Neutrophil (primary cell): Measurements from ENCODE around the gene SGMS1.
A peak's percentile ranks its signal among the peaks of the same experiment; 100 is the strongest.

Experiments used
- H3K27ac ChIP-seq: fragments of 200-600 bp; sonication (generic); 2 replicates; pipeline ENCODE4 v1.5.1; 2016; ENCODE audit warnings: mild to moderate bottlenecking, moderate library complexity
- H3K27me3 ChIP-seq: fragments of 200-600 bp; sonication (generic); 2 replicates; pipeline ENCODE4 v1.6.0; 2016; ENCODE audit warnings: mild to moderate bottlenecking
- H3K36me3 ChIP-seq: fragments of 200-600 bp; sonication (generic); 2 replicates; pipeline ENCODE4 v1.5.1; 2017
- H3K4me1 ChIP-seq, 2 experiments: fragments of 200-600 bp in 1 of 2; sonication (generic) in 1 of 2; 1 replicate in 1 of 2; 2 replicates in 1 of 2; pipeline versions ENCODE4 v1.5.1 to v1.6.1; 2013 to 2016; ENCODE audit warnings: low read depth in 1 of 2, low read length in 1 of 2, mild to moderate bottlenecking in 1 of 2, moderate library complexity in 1 of 2; ENCODE audit not compliant: control insufficient read depth in 1 of 2, insufficient read depth in 1 of 2
- H3K4me3 ChIP-seq, 2 experiments: fragments of 200-600 bp in 1 of 2; sonication (generic) in 1 of 2; 1 replicate in 1 of 2; 2 replicates in 1 of 2; pipeline ENCODE4 v1.5.1; 2013 to 2016; ENCODE audit warnings: low read depth in 1 of 2, low read length in 1 of 2, mild to moderate bottlenecking in 1 of 2, moderate library complexity in 1 of 2
- H3K9me3 ChIP-seq: fragments of 200-600 bp; sonication (generic); 2 replicates; pipeline ENCODE4 v1.5.1; 2016
- TF ChIP-seq, protein P1 (sequence below): fragments of 200-600 bp; sonication (generic); IDR thresholded peaks from 2 replicates; pipeline ENCODE4 v1.5.1; 2016; ENCODE audit warnings: antibody characterized with exemption

Gene SGMS1

DNA sequence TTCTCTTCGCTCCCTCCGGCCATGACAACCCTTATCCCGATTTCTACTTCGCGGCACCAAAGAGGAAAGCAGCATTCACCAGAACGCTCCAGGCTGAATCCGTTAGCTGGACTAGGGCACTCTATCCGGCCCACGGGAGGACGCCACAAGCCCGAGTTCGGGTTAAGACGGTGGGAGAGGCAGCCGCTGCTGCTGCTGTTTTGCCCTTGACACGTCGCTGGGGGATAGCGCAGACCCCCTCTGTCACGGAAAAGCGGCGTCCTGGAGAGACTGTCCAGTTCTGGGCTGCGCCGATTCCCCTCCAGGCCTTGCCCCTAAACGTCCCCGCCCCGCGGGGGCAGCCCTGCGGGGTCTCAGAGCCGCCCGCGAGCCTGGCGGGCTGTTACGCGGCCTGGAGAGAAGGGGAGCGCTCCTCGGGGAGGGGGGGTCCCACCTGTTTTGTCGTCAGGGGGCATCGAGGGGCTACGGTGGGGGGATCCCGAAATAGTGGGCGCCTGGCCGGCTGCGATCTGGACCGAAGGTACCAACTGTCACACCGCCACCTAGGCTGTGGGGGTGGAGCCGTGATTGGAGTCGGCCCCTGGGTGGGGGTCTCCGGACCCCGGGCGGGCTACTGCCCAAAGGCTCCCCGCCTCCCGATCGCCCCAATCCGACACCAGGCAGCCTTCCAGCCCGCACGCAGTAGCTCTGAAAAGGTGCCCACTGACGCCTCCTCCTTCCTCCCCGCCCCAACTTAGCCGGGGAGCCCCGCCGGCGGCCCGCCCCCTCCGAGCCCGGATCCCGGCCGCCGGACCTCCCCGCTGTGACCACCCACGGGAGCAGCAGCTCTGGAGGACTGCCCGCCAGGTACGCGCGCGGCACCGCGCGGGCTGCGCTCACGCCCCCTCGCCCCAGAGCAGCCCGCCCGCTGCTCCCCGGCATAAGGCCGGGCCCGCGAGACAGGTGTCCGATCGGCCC lies 772 bp downstream of the SGMS1 start:
- peak overlapping the region; percentile 89 for H3K27ac ChIP-seq
- H3K4me1 ChIP-seq, result peaks cover 20 to 32% of the 10 kb centered on the region in 2 experiments
- H3K36me3 ChIP-seq, result no peaks in the 10 kb centered on the region
- H3K27me3 ChIP-seq, result peaks cover 10% of the 10 kb centered on the region
- peak overlapping the region; percentile 96 to 98 for H3K4me3 ChIP-seq
- TF ChIP-seq, protein P1, sequence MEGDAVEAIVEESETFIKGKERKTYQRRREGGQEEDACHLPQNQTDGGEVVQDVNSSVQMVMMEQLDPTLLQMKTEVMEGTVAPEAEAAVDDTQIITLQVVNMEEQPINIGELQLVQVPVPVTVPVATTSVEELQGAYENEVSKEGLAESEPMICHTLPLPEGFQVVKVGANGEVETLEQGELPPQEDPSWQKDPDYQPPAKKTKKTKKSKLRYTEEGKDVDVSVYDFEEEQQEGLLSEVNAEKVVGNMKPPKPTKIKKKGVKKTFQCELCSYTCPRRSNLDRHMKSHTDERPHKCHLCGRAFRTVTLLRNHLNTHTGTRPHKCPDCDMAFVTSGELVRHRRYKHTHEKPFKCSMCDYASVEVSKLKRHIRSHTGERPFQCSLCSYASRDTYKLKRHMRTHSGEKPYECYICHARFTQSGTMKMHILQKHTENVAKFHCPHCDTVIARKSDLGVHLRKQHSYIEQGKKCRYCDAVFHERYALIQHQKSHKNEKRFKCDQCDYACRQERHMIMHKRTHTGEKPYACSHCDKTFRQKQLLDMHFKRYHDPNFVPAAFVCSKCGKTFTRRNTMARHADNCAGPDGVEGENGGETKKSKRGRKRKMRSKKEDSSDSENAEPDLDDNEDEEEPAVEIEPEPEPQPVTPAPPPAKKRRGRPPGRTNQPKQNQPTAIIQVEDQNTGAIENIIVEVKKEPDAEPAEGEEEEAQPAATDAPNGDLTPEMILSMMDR, result no peak
- no peaks in the 10 kb centered on the region for H3K9me3 ChIP-seq

DNA sequence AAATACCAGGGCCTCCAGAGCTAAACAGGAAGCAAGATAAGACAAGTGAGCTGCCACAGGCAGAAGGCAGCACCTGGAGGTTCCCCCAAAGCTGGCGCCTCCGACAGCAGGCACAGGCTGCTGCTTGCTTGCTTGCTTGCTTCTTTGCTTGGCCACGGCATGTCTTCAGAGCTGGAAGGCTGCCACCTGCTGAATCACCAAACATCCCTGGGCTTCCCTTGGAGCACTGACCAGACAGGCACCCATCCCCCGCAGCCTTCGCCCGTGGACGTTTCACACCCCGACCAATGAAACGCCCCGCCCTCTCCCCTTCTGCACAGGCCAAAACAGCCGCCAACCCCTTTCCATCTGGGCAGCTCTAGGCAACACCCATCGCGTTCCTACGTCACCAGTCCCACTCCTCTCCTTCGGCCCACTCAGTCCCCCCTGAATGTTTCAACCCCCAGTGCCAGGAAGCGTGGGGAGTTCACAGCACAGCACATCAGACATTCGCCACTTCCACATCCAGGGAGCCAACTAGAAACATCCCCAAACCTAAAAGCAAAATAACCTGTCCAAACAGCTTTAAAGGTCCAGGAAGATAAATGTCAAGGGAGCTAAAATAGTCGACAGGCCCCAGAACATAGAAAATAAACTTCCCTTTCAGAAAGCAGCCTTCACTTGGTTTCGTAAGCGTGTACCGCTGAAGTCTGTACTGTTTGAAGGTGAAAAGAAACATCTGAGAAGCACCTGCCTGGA lies 1.6 kb downstream of the SGMS1 start:
- peaks cover 10% of the 10 kb centered on the region for H3K27me3 ChIP-seq
- peak overlapping the region; percentile 89 for H3K27ac ChIP-seq
- TF ChIP-seq, protein P1, result no peak
- H3K36me3 ChIP-seq, result no peaks in the 10 kb centered on the region
- peaks cover 20 to 32% of the 10 kb centered on the region in 2 experiments for H3K4me1 ChIP-seq
- no peaks in the 10 kb centered on the region for H3K9me3 ChIP-seq
- H3K4me3 ChIP-seq, result peak overlapping the region; percentile 96 to 98

DNA sequence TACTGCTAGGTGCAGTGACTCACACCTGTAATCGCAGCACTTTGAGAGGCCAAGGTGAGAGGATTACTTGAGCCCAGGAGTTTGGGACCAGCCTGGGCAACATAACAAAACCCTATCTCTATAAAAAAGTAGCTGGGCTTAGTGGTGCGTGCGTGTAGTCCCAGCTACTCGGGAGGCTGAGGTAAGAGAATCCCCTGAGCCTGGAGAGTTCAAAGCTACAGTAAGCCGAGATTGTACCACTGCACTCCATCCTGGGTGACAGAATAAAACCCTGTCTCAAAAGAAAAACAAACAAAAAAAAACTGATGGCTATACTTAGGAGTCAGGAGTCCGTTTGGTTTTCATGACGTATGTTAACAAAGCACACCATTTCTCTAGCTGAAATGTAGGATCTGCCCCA lies 2.9 kb downstream of the SGMS1 start:
- TF ChIP-seq, protein P1, result no peak
- Histone ChIP-seq H3K9me3 (no peaks in the 10 kb centered on the region), H3K27me3 (peaks cover 10% of the 10 kb centered on the region), H3K27ac (no peak overlapping the region), H3K4me3 (peak overlapping the region in 1 of 2 experiments; percentile 98), H3K4me1 (peaks cover 20 to 31% of the 10 kb centered on the region in 2 experiments), H3K36me3 (no peaks in the 10 kb centered on the region)

DNA sequence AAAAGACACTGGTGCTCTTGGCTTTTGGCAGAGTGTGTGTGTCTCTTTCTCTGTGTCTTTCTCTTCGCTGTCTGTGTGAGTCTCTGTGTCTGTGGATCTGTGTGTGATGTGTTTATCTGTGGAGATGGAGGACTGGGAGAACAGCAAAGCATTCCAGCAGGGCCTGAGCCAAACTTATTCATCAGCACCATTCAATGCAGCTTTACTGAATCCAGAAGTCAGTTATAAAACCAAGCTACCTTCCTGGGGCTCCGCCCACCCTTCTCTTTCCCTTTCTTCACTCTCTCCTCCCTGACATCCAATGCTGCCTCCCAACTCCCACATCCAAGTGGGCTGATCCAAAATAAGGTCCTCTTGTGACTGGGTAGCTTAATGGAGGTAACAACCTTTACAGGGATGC lies 3.9 kb downstream of the SGMS1 start:
- Histone ChIP-seq H3K27me3 (peaks cover 10% of the 10 kb centered on the region), H3K4me1 (peaks cover 10 to 22% of the 10 kb centered on the region in 2 experiments), H3K4me3 (no peak overlapping the region), H3K27ac (no peak overlapping the region), H3K36me3 (no peaks in the 10 kb centered on the region), H3K9me3 (no peaks in the 10 kb centered on the region)
- TF ChIP-seq, protein P1, result no peak

DNA sequence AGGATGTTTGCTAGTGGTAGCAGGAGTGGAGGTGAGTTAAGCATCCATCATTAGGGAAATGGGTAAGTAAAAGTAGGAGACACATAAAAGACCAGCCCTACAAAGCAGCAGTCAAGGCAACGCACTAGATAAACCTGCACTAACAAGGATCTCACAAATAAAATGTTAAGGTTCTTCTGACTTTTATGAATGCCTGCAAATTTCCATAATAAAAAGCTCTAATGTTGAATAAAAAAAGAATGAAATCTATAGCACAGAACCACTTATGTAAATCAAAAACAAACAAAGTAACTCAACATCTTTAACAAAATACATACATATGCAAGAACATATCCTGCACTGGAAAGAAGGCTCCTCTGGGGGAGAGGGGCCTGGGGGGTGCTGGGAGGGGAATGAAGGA lies 4.6 kb downstream of the SGMS1 start:
- Histone ChIP-seq H3K27ac (no peak overlapping the region), H3K4me1 (peaks cover 9 to 21% of the 10 kb centered on the region in 2 experiments)
- TF ChIP-seq, protein P1, result no peak

More for the DNA sequence above, 4.6 kb downstream of the SGMS1 start:
- Histone ChIP-seq H3K36me3 (no peaks in the 10 kb centered on the region), H3K27me3 (peaks cover 10% of the 10 kb centered on the region), H3K4me3 (no peak overlapping the region), H3K9me3 (no peaks in the 10 kb centered on the region)
